VCaP (cell line): ENCODE results near the gene PPCDC.

Experiments used
- H3K27ac ChIP-seq: fragments of 450-650 bp; 2 replicates; pipeline ENCODE4 v1.5.1; 2017
- CTCF ChIP-seq: fragments of 450-650 bp; conservative IDR thresholded peaks from 2 replicates; pipeline ENCODE4 v1.5.1; 2017; ENCODE audit warnings: mild to moderate bottlenecking, moderate library complexity

PPCDC gene

GRCh38 chr15:75008629-75009326, 14.6 kb upstream of the PPCDC start:
- TF ChIP-seq CTCF, result no peak

GRCh38 chr15:75016431-75016830, 7.0 kb upstream of the PPCDC start:
- peak overlapping the region; percentile 96 for H3K27ac ChIP-seq
- no peak for TF ChIP-seq CTCF

More at GRCh38 chr15:75008629-75009326, 14.6 kb upstream of the PPCDC start:
- no peak overlapping the region for H3K27ac ChIP-seq

GRCh38 chr15:75019916-75020315, 3.5 kb upstream of the PPCDC start:
- H3K27ac ChIP-seq, result peak overlapping the region; percentile 96
- no peak for TF ChIP-seq CTCF

- no peak for TF ChIP-seq CTCF
- peak overlapping the region; percentile 96 for H3K27ac ChIP-seq
Observed at GRCh38 chr15:75021341-75021740, 2.0 kb upstream of the PPCDC start.

GRCh38 chr15:75022783-75023180, 608 bp upstream of the PPCDC start:
- peak overlapping the region; percentile 96 for H3K27ac ChIP-seq
- no peak for TF ChIP-seq CTCF

GRCh38 chr15:75023872-75024636, 664 bp downstream of the PPCDC start:
- H3K27ac ChIP-seq, result peak overlapping the region; percentile 96
- TF ChIP-seq CTCF, result no peak

- H3K27ac ChIP-seq, result peak overlapping the region; percentile 96
- TF ChIP-seq CTCF, result no peak
Observed at GRCh38 chr15:75025107-75025506, 1.7 kb downstream of the PPCDC start.
